ENCODE data around the gene WDR1. TPM values are rescaled to one million over a fixed set of nuclear protein-coding genes. Genes with fewer than 3 reads are reported as not detected.

Gene WDR1
- polyA plus RNA-seq, 3 donors, result 165 to 185 (median 175) TPM

Other genes with a start within 250 kb of the WDR1 start
- gene SLC2A9, start 95.3 kb downstream of the WDR1 start, polyA plus RNA-seq (ENCODE audit: insufficient read length in 3 of 3), result 10 to 100 TPM; 10.0 to 13.3 (median 10.3) TPM

Measured in renal pelvis (tissue), 3 donors.